Esophagus squamous epithelium (tissue), 5 donors: ENCODE data around the gene ERC2. TPM values are rescaled to one million over a fixed set of nuclear protein-coding genes. Genes with fewer than 3 reads are reported as not detected.

Experiments used
- DNase-seq: peaks from one replicate; lab custom pipeline; 2025; lab: John Stamatoyannopoulos, UW
- H3K27ac ChIP-seq, 4 donors: fragments of 200-600 bp; sonication (generic); one replicate each; pipeline ENCODE4 v1.5.1; 2016 to 2019; ENCODE audit warnings: mild to moderate bottlenecking in 1 of 4
- H3K27me3 ChIP-seq, 4 donors: fragments of 200-600 bp; sonication (generic); 1 replicate in 3 of 4; 2 replicates in 1 of 4; pipeline versions ENCODE4 v1.5.1 to v1.6.0; 2017 to 2021; ENCODE audit warnings: antibody characterized with exemption in 1 of 4
- H3K36me3 ChIP-seq, 3 donors: fragments of 200-600 bp; sonication (generic); one replicate each; pipeline ENCODE4 v1.5.1; 2016 to 2019
- H3K4me1 ChIP-seq, 3 donors: fragments of 200-600 bp; sonication (generic); one replicate each; pipeline ENCODE4 v1.5.1; 2017 to 2019
- H3K4me3 ChIP-seq, 4 donors: fragments of 200-600 bp; sonication (generic); 1 replicate in 3 of 4; 2 replicates in 1 of 4; pipeline ENCODE4 v1.5.1; 2016 to 2019; ENCODE audit warnings: mild to moderate bottlenecking in 2 of 4, moderate library complexity in 1 of 4
- H3K9me3 ChIP-seq, 3 donors: fragments of 200-600 bp; sonication (generic); one replicate each; pipeline ENCODE4 v1.5.1; 2016 to 2019
- CTCF ChIP-seq, 6 experiments: fragments of 450-650 bp in 4 of 6; fragments of 200-600 bp in 2 of 6; sonication (generic) in 2 of 6; IDR thresholded peaks; one replicate each; pipeline ENCODE4 v1.5.1; 2016 to 2019; ENCODE audit warnings: antibody characterized with exemption in 6 of 6, mild to moderate bottlenecking in 4 of 6, moderate library complexity in 4 of 6
- POLR2A ChIP-seq, 4 donors: fragments of 450-650 bp; IDR thresholded peaks; one replicate each; pipeline ENCODE4 v1.6.1; 2017; ENCODE audit warnings: antibody characterized with exemption in 4 of 4, mild to moderate bottlenecking in 4 of 4, moderate library complexity in 3 of 4
- WGBS, 2 donors: methylation state at CpG; one replicate each; pipeline ENCODE4 v1.1.5; 2018; 5-methylcytosine and 5-hydroxymethylcytosine counted together
- intact Hi-C: fragments of 100-400 bp; cut with DNase I; formaldehyde crosslinking; loops from one replicate; pipeline ENCODE4 v1.15.0; 2022
- total RNA-seq, 4 donors: library from RNA; depleted of rRNA; stranded (reverse); fragments of >200 nt; gene quantifications; one replicate each; pipeline ENCODE4 v1.1.0, GENCODE V29; 2016
- donor health status: DM: yes; HTN: yes; CAD: no.

Gene ERC2
- total RNA-seq, 4 donors from 2014 or later: 0.12 to 1.9 (median 0.86) TPM

DNA sequence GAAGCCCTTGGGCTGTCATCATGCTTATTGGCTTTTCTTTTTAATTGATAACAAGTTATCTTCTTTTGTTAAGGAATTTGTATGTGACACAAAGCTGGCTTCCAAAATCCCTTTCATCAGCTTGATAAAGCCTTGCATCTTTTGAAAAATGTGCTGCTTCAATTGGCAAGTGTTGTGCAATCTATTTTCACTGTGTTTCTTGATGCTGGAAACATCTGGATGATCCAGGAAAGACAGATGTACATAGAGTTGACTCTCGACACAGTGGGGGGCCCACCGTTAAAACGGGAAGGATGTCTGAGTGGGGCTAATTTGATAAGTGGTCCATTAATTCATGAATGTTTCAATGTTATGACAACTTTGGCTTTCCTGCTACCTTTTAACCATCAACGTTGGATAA lies 822.8 kb downstream of the ERC2 start:
- intact Hi-C loops: no loop called here
- Histone ChIP-seq H3K27me3 (no peaks in the 10 kb centered on the region), H3K4me1 (peaks cover 0 to 6% (median 0%) of the 10 kb centered on the region in 3 donors), H3K4me3 (no peak overlapping the region), H3K27ac (no peak overlapping the region), H3K36me3 (no peaks in the 10 kb centered on the region), H3K9me3 (no peaks in the 10 kb centered on the region)
- DNase-seq: no peak
- WGBS, 2 donors: 0 to 49% methylated on average over 1 to 4 of the region's 4 CpGs
- TF ChIP-seq CTCF (IDR thresholded peaks at IDR 0.05) (no peak), POLR2A (IDR thresholded peaks at IDR 0.05) (no peak)

GRCh38 chr3:55643283-55643682 lies 825.0 kb downstream of the ERC2 start:
- DNase-seq: no peak
- Histone ChIP-seq H3K9me3 (no peaks in the 10 kb centered on the region), H3K4me1 (peaks cover 0 to 22% (median 0%) of the 10 kb centered on the region in 3 donors), H3K27ac (no peak overlapping the region), H3K36me3 (no peaks in the 10 kb centered on the region), H3K27me3 (no peaks in the 10 kb centered on the region), H3K4me3 (no peak overlapping the region)
- WGBS, 2 donors: 88% methylated on average over 2 of the region's 2 CpGs
- no peak for TF ChIP-seq POLR2A (IDR thresholded peaks at IDR 0.05)
- TF ChIP-seq CTCF (IDR thresholded peaks at IDR 0.05): no peak
- intact Hi-C loops: no loop called here

DNA sequence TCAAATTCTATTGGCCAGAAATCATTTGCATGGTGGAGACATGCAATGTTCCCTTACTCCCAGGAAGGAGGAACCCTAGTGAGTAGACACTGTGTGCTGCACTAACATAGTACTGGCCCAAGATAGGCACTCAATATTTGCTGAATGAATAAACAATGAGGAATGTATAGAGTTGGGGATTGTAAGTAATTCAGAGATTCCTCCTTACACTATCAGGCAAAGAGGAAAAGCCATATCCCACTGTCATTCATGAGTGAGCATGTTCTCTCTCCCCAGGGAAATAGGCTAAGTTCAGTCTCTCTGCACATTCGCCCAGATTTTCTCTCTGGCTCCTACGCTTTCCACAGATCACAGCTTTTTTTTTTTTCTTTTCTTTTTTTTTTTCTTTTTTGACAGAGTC lies 826.3 kb downstream of the ERC2 start:
- 64 to 70% methylated on average over 2 of the region's 2 CpGs for WGBS, 2 donors
- no peak for TF ChIP-seq POLR2A (IDR thresholded peaks at IDR 0.05)
- no peak for TF ChIP-seq CTCF (IDR thresholded peaks at IDR 0.05)

DNA sequence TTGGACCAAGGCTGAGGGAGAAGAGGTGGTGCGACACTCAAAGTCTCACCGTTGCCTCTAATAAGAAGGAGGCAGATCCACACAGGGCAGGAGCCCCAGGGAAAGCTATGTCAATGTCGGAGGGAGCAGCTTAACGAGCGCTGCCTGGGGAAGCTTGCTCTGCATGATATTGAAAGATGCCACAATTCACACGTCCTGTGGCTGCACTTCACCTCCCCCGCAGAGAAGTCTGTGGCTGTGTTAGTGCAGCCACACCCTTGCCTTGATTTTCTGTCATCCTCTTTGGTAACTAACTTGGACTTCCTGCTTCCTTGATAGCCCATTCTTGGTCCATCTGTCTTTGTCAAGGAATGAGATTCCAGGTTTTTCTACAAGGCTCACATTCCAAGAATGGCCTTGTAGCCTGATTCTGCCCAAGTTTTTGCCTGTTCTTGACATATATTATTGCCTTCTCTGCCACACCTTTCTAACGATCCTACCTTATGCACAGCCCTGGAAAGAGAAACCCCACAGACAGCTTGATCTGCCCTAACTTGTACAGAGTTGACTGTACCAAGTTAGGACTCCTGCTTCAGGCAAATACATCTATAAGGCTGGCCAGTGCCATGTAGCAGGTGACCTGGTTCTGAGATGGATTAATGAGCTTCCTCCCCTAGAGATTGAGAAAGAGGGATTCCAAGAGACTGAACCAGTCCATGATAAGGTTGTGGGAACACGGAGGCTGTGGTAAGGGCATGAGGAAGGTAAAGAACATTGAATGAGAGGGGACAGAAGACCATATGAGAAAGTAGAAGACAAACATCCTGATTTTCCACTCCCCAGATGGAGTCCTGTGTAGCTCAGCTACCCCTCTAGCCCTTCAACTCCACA lies 828.1 kb downstream of the ERC2 start:
- no peak for DNase-seq
- WGBS, 2 donors: 32 to 36% methylated on average over 9 of the region's 9 CpGs
- peaks cover 0 to 44% (median 4%) of the 10 kb centered on the region in 3 donors for H3K4me1 ChIP-seq
- H3K27ac ChIP-seq: peak overlapping the region in 3 of 4 donors; percentile 34 to 81 (median 53)
- H3K27me3 ChIP-seq: no peaks in the 10 kb centered on the region
- H3K4me3 ChIP-seq: peak overlapping the region in 1 of 4 donors; percentile 23
- intact Hi-C loops: no loop called here
- H3K9me3 ChIP-seq: no peaks in the 10 kb centered on the region
- no peaks in the 10 kb centered on the region for H3K36me3 ChIP-seq
- TF ChIP-seq POLR2A (IDR thresholded peaks at IDR 0.05) (no peak), CTCF (IDR thresholded peaks at IDR 0.05) (no peak)

More for the DNA sequence above, 826.3 kb downstream of the ERC2 start:
- Histone ChIP-seq H3K4me1 (peaks cover 0 to 35% (median 3%) of the 10 kb centered on the region in 3 donors), H3K9me3 (no peaks in the 10 kb centered on the region), H3K36me3 (no peaks in the 10 kb centered on the region), H3K4me3 (no peak overlapping the region), H3K27me3 (no peaks in the 10 kb centered on the region), H3K27ac (no peak overlapping the region)
- DNase-seq: no peak
- intact Hi-C loops: no loop called here

GRCh38 chr3:55639143-55639542 lies 829.1 kb downstream of the ERC2 start:
- Histone ChIP-seq H3K36me3 (no peaks in the 10 kb centered on the region), H3K27ac (peak overlapping the region in 2 of 4 donors; percentile 53 to 81), H3K4me1 (peaks cover 0 to 44% (median 4%) of the 10 kb centered on the region in 3 donors), H3K27me3 (no peaks in the 10 kb centered on the region), H3K9me3 (no peaks in the 10 kb centered on the region), H3K4me3 (no peak overlapping the region)
- WGBS, 2 donors: 85 to 94% methylated on average over 2 of the region's 2 CpGs
- no peak for DNase-seq
- TF ChIP-seq CTCF (IDR thresholded peaks at IDR 0.05) (no peak), POLR2A (IDR thresholded peaks at IDR 0.05) (no peak)
- intact Hi-C loops: no loop called here
